Neuronal stem cell (in vitro differentiated cells): ENCODE measurements around the gene TXN.

Experiments
- DNase-seq: peaks from one replicate; pipeline ENCODE4 v3.0.0-alpha.2; 2013; ENCODE audit warnings: low spot score
- H2AFZ ChIP-seq: one replicate; pipeline ENCODE4 v1.6.1; 2013; ENCODE audit warnings: mild to moderate bottlenecking, low read length, inconsistent platforms
- H2AK5ac ChIP-seq: 2 replicates; pipeline ENCODE4 v1.6.1; 2013; ENCODE audit warnings: low read depth, mild to moderate bottlenecking, inconsistent platforms, low read length, moderate library complexity, mixed read lengths
- H2BK120ac ChIP-seq: 2 replicates; pipeline ENCODE4 v1.6.1; 2013; ENCODE audit warnings: low read depth, mild to moderate bottlenecking, inconsistent platforms, low read length, moderate library complexity, mixed read lengths
- H2BK12ac ChIP-seq: one replicate; pipeline ENCODE4 v1.6.1; 2013; ENCODE audit warnings: low read length, inconsistent platforms
- H2BK15ac ChIP-seq: 2 replicates; pipeline ENCODE4 v1.6.1; 2013; ENCODE audit warnings: mild to moderate bottlenecking, low read length, inconsistent platforms, mixed read lengths
- H2BK5ac ChIP-seq: one replicate; pipeline ENCODE4 v1.6.1; 2013; ENCODE audit warnings: inconsistent platforms, mild to moderate bottlenecking, low read length, moderate library complexity
- H3K14ac ChIP-seq: one replicate; pipeline ENCODE4 v1.6.1; 2013; ENCODE audit warnings: low read length, inconsistent platforms
- H3K18ac ChIP-seq: 2 replicates; pipeline ENCODE4 v1.6.1; 2013; ENCODE audit warnings: low read length, inconsistent platforms
- H3K23ac ChIP-seq: 2 replicates; pipeline ENCODE4 v1.6.1; 2013; ENCODE audit warnings: low read depth, mild to moderate bottlenecking, mixed read lengths, low read length, inconsistent platforms; ENCODE audit not compliant: poor library complexity
- H3K27ac ChIP-seq: replicated peaks from 3 replicates; pipeline ENCODE4 v1.5.1; 2013; ENCODE audit warnings: low read length, inconsistent platforms
- H3K27me3 ChIP-seq, 3 experiments: 2 replicates each; pipeline ENCODE4 v1.6.1; 2013; ENCODE audit warnings: low read length in 3 of 3, mild to moderate bottlenecking in 2 of 3, inconsistent platforms in 1 of 3, low read depth in 1 of 3, mixed read lengths in 1 of 3, moderate library complexity in 1 of 3; ENCODE audit not compliant: control insufficient read depth in 3 of 3, insufficient read depth in 3 of 3
- H3K36me3 ChIP-seq, 2 donors: replicated peaks in 1 of 2; 2 replicates each; pipeline ENCODE4 v1.6.1; 2013; ENCODE audit warnings: low read length in 2 of 2; ENCODE audit not compliant: control insufficient read depth in 2 of 2, insufficient read depth in 2 of 2
- H3K4ac ChIP-seq: 2 replicates; pipeline ENCODE4 v1.6.1; 2013; ENCODE audit warnings: inconsistent platforms, mild to moderate bottlenecking, low read length, moderate library complexity
- H3K4me1 ChIP-seq, 2 donors: 1 replicate in 1 of 2; 2 replicates in 1 of 2; pipeline ENCODE4 v1.6.1; 2013; ENCODE audit warnings: low read length in 2 of 2, low read depth in 1 of 2; ENCODE audit not compliant: control insufficient read depth in 2 of 2, insufficient read depth in 1 of 2
- H3K4me2 ChIP-seq: one replicate; pipeline ENCODE4 v1.6.1; 2013; ENCODE audit warnings: mild to moderate bottlenecking, low read length, inconsistent platforms; ENCODE audit not compliant: insufficient read depth, poor library complexity, severe bottlenecking
- H3K4me3 ChIP-seq, 2 donors: 2 replicates each; pipeline ENCODE4 v1.5.1; 2013; ENCODE audit warnings: low read length in 2 of 2, mild to moderate bottlenecking in 2 of 2, inconsistent platforms in 1 of 2, moderate library complexity in 1 of 2
- H3K79me1 ChIP-seq: one replicate; pipeline ENCODE4 v1.6.1; 2013; ENCODE audit warnings: low read depth, mild to moderate bottlenecking, inconsistent platforms, low read length, moderate library complexity
- H3K9ac ChIP-seq: one replicate; pipeline ENCODE4 v1.6.1; 2013; ENCODE audit warnings: mild to moderate bottlenecking, low read depth, low read length, inconsistent platforms; ENCODE audit not compliant: poor library complexity
- H3K9me3 ChIP-seq, 2 donors: replicated peaks in 1 of 2; 2 replicates each; pipeline versions ENCODE3 to v1.6.1; 2013; ENCODE audit warnings: low read length in 2 of 2, mild to moderate bottlenecking in 2 of 2, inconsistent platforms in 1 of 2, low read depth in 1 of 2, mixed read lengths in 1 of 2, moderate library complexity in 1 of 2; ENCODE audit not compliant: control insufficient read depth in 2 of 2, insufficient read depth in 1 of 2
- H4K8ac ChIP-seq: one replicate; pipeline ENCODE4 v1.6.1; 2013; ENCODE audit warnings: low read depth, mild to moderate bottlenecking, inconsistent platforms, low read length, moderate library complexity
- H4K91ac ChIP-seq: one replicate; pipeline ENCODE4 v1.6.1; 2013; ENCODE audit warnings: low read length, low read depth, mild to moderate bottlenecking, inconsistent platforms; ENCODE audit not compliant: poor library complexity
- WGBS, 2 donors: extraction: QIAGEN DNeasy Blood & Tissue Kit; methylation state at CpG; one replicate each; pipeline ENCODE4 v1.1.7; 2013; ENCODE audit warnings: missing lambda C conversion rate in 2 of 2, mixed read lengths in 1 of 2; ENCODE audit not compliant: insufficient read length in 2 of 2, insufficient replicate concordance in 1 of 2; ENCODE audit errors: extremely low coverage in 2 of 2; 5-methylcytosine and 5-hydroxymethylcytosine counted together

TXN gene

DNA sequence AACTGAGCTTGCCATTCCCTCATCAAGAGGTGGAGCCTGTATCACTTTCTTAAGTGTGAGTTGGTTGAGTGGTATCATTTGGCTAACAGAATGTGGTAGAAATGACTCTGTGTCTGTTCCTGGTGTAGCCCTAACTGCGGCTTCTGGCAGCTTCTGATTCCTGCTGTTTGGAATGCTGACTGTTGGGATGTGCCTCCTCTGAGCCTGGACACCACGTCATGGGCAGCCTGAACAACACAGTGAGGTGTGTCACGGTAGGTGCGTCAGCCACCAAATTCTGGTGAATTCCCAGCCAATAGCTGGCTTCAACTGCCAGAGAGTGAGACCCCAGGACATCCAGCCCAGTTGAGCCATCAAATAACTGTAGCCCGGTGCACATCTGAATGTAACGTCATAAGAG, 42.2 kb downstream of the TXN start:
- Histone ChIP-seq H3K18ac (no peak overlapping the region), H2AFZ (no peak overlapping the region), H2BK5ac (no peak overlapping the region), H2BK12ac (no peak overlapping the region), H4K91ac (no peak overlapping the region), H3K14ac (no peak overlapping the region), H3K9me3 (no peaks in the 10 kb centered on the region), H3K27me3 (peaks cover 0 to 7% (median 0%) of the 10 kb centered on the region in 3 experiments), H3K4me2 (no peak overlapping the region), H3K4me3 (no peak overlapping the region), H3K79me1 (no peaks in the 10 kb centered on the region), H2BK120ac (no peak overlapping the region), H4K8ac (no peak overlapping the region), H2AK5ac (no peak overlapping the region), H2BK15ac (no peak overlapping the region), H3K4ac (no peak overlapping the region), H3K9ac (no peak overlapping the region), H3K36me3 (no peaks in the 10 kb centered on the region), H3K23ac (no peak overlapping the region), H3K4me1 (no peaks in the 10 kb centered on the region), H3K27ac (no peak overlapping the region)
- no peak for DNase-seq
- WGBS, 2 donors, result no CpG with 5 or more reads among the region's 6 CpGs

DNA sequence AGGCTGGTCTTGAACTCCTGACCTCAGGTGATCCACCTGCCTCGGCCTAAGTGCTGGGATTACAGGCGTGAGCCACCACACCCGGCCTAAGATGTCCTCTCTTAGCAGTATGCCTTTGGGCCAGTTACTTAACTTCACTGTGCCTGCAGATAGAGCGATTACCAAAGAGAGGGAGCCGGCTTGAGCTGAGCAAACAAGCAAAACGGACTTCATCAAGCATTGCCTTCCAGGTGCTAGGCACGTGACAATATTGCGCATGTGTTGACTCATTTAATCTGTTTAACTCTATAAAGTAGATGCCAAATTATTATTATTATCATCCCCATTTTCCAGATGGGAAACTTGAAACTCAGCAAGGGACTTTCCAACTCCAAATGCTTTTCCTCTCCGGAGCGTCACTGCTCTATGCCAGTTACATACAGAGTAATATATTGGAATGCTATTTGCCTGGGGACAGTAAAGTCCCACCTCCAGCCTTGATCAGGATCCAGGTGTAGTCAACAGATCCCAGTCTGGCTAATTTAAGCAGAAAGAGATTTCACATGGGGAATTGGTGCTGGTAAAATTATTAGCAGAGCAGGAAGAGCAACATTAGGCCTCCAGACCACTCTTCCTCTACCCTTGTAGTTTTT, 42.8 kb downstream of the TXN start:
- no peak overlapping the region for H3K4me3 ChIP-seq
- no peak overlapping the region for H3K23ac ChIP-seq
- no peak overlapping the region for H2BK15ac ChIP-seq
- no peak overlapping the region for H2BK12ac ChIP-seq
- peaks cover 0 to 7% (median 0%) of the 10 kb centered on the region in 3 experiments for H3K27me3 ChIP-seq
- no peak overlapping the region for H2AFZ ChIP-seq
- no peaks in the 10 kb centered on the region for H3K36me3 ChIP-seq
- no peak overlapping the region for H3K4me2 ChIP-seq
- no CpG with 5 or more reads among the region's 10 CpGs for WGBS, 2 donors
- H3K79me1 ChIP-seq, result no peaks in the 10 kb centered on the region
- H3K4ac ChIP-seq, result no peak overlapping the region
- H3K9me3 ChIP-seq, result no peaks in the 10 kb centered on the region
- H3K9ac ChIP-seq, result no peak overlapping the region
- no peak overlapping the region for H4K8ac ChIP-seq
- H3K18ac ChIP-seq, result no peak overlapping the region
- DNase-seq, result no peak
- no peak overlapping the region for H2BK120ac ChIP-seq
- no peak overlapping the region for H3K14ac ChIP-seq
- no peaks in the 10 kb centered on the region for H3K4me1 ChIP-seq
- no peak overlapping the region for H2BK5ac ChIP-seq
- no peak overlapping the region for H3K27ac ChIP-seq
- no peak overlapping the region for H2AK5ac ChIP-seq
- H4K91ac ChIP-seq, result no peak overlapping the region

DNA sequence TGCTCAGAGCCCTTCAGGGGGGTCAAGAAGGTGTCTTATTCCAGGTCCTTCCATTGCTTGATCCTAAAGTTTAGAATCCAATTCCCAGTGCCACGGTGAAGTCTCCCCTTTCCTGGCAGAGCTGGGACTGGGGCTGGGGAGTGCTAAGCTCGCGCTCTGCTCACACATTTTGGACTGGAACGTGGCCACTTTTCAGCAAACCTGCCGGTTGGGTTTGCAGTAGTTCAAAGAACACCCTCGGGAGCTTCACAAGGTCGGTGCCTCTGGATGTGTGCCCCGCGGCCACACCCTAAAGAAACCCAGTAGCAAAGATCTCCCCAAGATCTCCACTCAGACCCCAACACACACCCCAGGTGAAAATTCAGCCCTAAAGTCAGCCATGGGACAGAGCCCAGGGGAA, 48.3 kb downstream of the TXN start, which contains the start of gene C9orf152:
Gene C9orf152 (minus strand): TSS at position 129 of the 400 bp plus-strand sequence. CDS start 580 bp downstream, outside the sequence.
- Histone ChIP-seq H2BK12ac (no peak within 1 kb of the TSS), H2BK5ac (peak within 1 kb of the TSS; percentile 25), H3K36me3 (no peaks in the 10 kb centered on the region), H2BK120ac (no peak within 1 kb of the TSS), H2BK15ac (no peak within 1 kb of the TSS), H3K27ac (no peak within 1 kb of the TSS), H3K27me3 (peaks cover 0 to 38% (median 0%) of the 10 kb centered on the region in 3 experiments), H3K4me2 (no peak within 1 kb of the TSS), H3K14ac (no peak within 1 kb of the TSS), H3K4me3 (no peak within 1 kb of the TSS), H2AFZ (no peak within 1 kb of the TSS), H3K79me1 (no peaks in the 10 kb centered on the region), H4K8ac (no peak within 1 kb of the TSS), H3K9ac (no peak within 1 kb of the TSS), H2AK5ac (no peak within 1 kb of the TSS), H3K9me3 (no peaks in the 10 kb centered on the region), H3K4me1 (no peaks in the 10 kb centered on the region), H3K23ac (no peak within 1 kb of the TSS), H3K18ac (no peak within 1 kb of the TSS), H3K4ac (no peak within 1 kb of the TSS), H4K91ac (no peak within 1 kb of the TSS)
- WGBS, 2 donors, result no CpG with 5 or more reads among the region's 9 CpGs
- no peak for DNase-seq

DNA sequence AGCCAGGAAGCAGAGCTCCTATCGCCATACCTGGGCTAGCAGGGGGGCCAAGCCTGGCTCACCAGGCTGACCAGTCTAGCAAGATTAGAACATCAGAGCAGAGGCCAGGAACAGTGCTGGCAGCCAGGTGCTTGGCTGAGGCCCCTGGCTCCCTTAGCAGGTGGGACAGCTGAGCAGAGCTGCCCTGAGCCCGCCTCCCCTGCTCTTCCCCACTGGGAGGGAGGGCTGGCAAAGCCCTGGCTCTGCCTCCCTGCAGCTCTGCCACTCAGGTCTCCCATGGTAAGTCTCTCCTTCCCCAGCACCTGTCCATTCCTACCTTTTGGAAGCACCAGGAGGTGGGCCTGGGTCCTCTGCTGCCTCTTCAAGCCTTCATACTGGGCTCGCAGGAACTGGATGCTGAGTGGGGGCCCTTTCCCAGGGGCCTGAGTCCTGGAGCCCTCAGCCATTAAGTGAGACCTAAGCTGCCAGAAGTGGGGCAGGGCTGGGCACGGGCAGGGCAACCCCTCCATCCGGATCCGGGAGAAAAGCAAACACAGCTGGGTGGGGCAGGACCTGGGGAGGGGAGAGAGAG, 49.2 kb downstream of the TXN start:
- Histone ChIP-seq H4K8ac (no peak overlapping the region), H4K91ac (no peak overlapping the region), H2BK120ac (no peak overlapping the region), H2BK15ac (no peak overlapping the region), H3K4me3 (no peak overlapping the region), H3K27me3 (peaks cover 0 to 38% (median 0%) of the 10 kb centered on the region in 3 experiments), H3K4me2 (no peak overlapping the region), H2AFZ (no peak overlapping the region), H3K4me1 (no peaks in the 10 kb centered on the region), H3K27ac (no peak overlapping the region), H2AK5ac (no peak overlapping the region), H3K4ac (no peak overlapping the region), H3K9ac (no peak overlapping the region), H3K9me3 (no peaks in the 10 kb centered on the region), H3K79me1 (no peaks in the 10 kb centered on the region), H3K23ac (no peak overlapping the region), H3K36me3 (no peaks in the 10 kb centered on the region), H2BK5ac (no peak overlapping the region), H2BK12ac (no peak overlapping the region), H3K18ac (no peak overlapping the region), H3K14ac (no peak overlapping the region)
- no peak for DNase-seq
- WGBS, 2 donors, result no CpG with 5 or more reads among the region's 6 CpGs
